DOHH2 (cell line): Measurements from ENCODE around the gene WWOX.

ENCODE experiments used
- H3F3A ChIP-seq: fragments of 200-600 bp; sonication (generic), shearing (Covaris generic); 2 replicates; pipeline ENCODE4 v1.6.0; 2016; ENCODE audit warnings: antibody characterized with exemption, mild to moderate bottlenecking; ENCODE audit not compliant: control insufficient read depth, insufficient read depth
- H3K27ac ChIP-seq: fragments of 200-600 bp; sonication (generic); 2 replicates; pipeline ENCODE4 v1.5.1; 2014; ENCODE audit warnings: low read depth, mild to moderate bottlenecking, low read length, moderate library complexity
- H3K27me3 ChIP-seq: fragments of 200-600 bp; sonication (generic); 2 replicates; pipeline ENCODE4 v1.6.1; 2014; ENCODE audit warnings: mild to moderate bottlenecking, low read length, mixed read lengths; ENCODE audit not compliant: control insufficient read depth
- H3K36me3 ChIP-seq: fragments of 200-600 bp; sonication (generic); 2 replicates; pipeline ENCODE4 v1.6.1; 2014; ENCODE audit warnings: mild to moderate bottlenecking, low read length, moderate library complexity, mixed read lengths; ENCODE audit not compliant: control insufficient read depth
- H3K4me1 ChIP-seq: fragments of 200-600 bp; sonication (generic); 2 replicates; pipeline ENCODE4 v1.6.1; 2014; ENCODE audit warnings: mild to moderate bottlenecking, low read length, mixed read lengths; ENCODE audit not compliant: control insufficient read depth
- H3K4me2 ChIP-seq: fragments of 200-600 bp; sonication (generic); 2 replicates; pipeline ENCODE4 v1.6.0; 2014; ENCODE audit warnings: mild to moderate bottlenecking, low read length, moderate library complexity
- H3K4me3 ChIP-seq: fragments of 200-600 bp; sonication (generic); 2 replicates; pipeline ENCODE4 v1.5.1; 2014; ENCODE audit warnings: mild to moderate bottlenecking, low read length, mixed read lengths
- H3K79me2 ChIP-seq: fragments of 200-600 bp; sonication (generic); 2 replicates; pipeline ENCODE4 v1.6.1; 2014; ENCODE audit warnings: mild to moderate bottlenecking, low read length, mixed read lengths; ENCODE audit not compliant: control insufficient read depth
- H3K9me2 ChIP-seq: fragments of 200-600 bp; sonication (generic); replicated peaks from 2 replicates; pipeline ENCODE4 v1.6.1; 2014; ENCODE audit warnings: mild to moderate bottlenecking, low read length, mixed read lengths; ENCODE audit not compliant: control insufficient read depth
- H3K9me3 ChIP-seq: fragments of 200-600 bp; sonication (generic); 2 replicates; pipeline ENCODE4 v1.6.1; 2014; ENCODE audit warnings: antibody characterized with exemption, low read length, mixed read lengths; ENCODE audit not compliant: control insufficient read depth, insufficient read depth
- H4K20me1 ChIP-seq: fragments of 200-600 bp; sonication (generic); 2 replicates; pipeline ENCODE4 v1.6.0; 2014; ENCODE audit warnings: low read depth, mild to moderate bottlenecking, antibody characterized with exemption, low read length, moderate library complexity; ENCODE audit not compliant: control insufficient read depth, insufficient read depth
- EZH2phosphoT487 ChIP-seq: fragments of 200-600 bp; sonication (generic); IDR thresholded peaks from 2 replicates; pipeline ENCODE4 v1.6.1; 2017; ENCODE audit warnings: borderline replicate concordance, mild to moderate bottlenecking, antibody characterized with exemption, low read length, moderate library complexity, mixed read lengths
- TF ChIP-seq, protein P1 (sequence below): fragments of 200-600 bp; sonication (generic); IDR thresholded peaks from one replicate; pipeline ENCODE4 v1.5.1; 2014; ENCODE audit warnings: antibody characterized with exemption, mild to moderate bottlenecking, low read depth, low read length; ENCODE audit not compliant: poor library complexity, severe bottlenecking

The WWOX gene

DNA sequence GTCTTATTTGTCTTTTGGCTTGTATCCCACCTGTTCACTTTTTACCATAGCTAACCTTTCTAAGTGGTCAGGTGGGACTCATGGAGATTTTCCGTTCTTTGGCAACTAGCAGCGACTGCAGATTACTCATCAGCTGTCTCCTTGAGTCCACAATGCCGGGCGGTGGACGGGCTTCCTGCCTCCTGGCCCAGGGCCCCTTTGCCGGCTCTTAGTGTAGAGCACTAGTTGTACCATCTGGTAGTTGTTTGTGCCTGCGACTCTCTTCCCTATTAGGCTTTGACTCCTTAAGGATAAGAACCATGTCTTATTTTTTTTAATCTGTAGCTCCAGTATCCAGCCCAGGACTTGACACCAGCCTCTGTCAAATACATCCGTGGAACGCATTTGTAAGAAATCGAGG lies 399.9 kb downstream of the WWOX start:
- Histone ChIP-seq H3K27me3 (no peaks in the 10 kb centered on the region), H3K79me2 (no peaks in the 10 kb centered on the region), H4K20me1 (peaks cover 5% of the 10 kb centered on the region; the same call in 1 of the 2 replicates)

DNA sequence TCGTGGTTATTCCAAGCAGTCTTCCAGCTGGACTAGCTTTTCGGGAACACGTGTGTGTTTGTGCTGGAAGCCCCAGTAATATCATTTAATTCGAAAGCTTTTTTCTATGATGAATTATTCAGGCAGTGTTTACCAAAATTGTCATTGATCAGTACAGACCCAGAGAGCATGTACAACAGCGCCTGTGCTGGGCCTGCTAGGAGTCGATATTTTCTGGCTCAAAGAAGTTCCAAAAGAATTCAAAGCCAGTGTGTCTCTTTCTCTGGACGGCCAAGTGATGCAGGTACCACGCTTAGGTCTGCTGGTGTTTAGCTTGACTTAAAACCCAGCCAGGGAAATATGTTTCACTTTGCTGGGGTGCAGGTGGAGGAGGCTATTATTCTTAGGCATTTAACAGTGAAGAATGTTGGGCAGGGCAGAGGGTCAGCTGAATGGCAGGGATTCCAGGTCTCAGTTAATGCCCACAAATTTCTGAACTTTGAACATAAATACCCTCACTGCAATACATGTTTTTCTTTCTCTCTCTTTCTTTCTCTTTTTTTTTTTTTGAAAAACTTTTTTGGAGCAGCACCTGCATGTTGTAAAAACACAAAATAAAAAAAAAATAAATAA lies 401.3 kb downstream of the WWOX start:
- H3F3A ChIP-seq, result no peaks in the 10 kb centered on the region
- no peaks in the 10 kb centered on the region for H3K4me1 ChIP-seq
- H3K9me2 ChIP-seq, result no peaks in the 10 kb centered on the region
- H3K4me3 ChIP-seq, result no peak overlapping the region
- peaks cover 5% of the 10 kb centered on the region; the same call in 1 of the 2 replicates for H4K20me1 ChIP-seq
- H3K27me3 ChIP-seq, result no peaks in the 10 kb centered on the region
- no peaks in the 10 kb centered on the region for H3K79me2 ChIP-seq
- H3K36me3 ChIP-seq, result no peaks in the 10 kb centered on the region
- H3K27ac ChIP-seq, result no peak overlapping the region
- H3K9me3 ChIP-seq, result no peaks in the 10 kb centered on the region
- TF ChIP-seq EZH2phosphoT487, result no peak
- TF ChIP-seq, protein P1, sequence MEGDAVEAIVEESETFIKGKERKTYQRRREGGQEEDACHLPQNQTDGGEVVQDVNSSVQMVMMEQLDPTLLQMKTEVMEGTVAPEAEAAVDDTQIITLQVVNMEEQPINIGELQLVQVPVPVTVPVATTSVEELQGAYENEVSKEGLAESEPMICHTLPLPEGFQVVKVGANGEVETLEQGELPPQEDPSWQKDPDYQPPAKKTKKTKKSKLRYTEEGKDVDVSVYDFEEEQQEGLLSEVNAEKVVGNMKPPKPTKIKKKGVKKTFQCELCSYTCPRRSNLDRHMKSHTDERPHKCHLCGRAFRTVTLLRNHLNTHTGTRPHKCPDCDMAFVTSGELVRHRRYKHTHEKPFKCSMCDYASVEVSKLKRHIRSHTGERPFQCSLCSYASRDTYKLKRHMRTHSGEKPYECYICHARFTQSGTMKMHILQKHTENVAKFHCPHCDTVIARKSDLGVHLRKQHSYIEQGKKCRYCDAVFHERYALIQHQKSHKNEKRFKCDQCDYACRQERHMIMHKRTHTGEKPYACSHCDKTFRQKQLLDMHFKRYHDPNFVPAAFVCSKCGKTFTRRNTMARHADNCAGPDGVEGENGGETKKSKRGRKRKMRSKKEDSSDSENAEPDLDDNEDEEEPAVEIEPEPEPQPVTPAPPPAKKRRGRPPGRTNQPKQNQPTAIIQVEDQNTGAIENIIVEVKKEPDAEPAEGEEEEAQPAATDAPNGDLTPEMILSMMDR, result no peak
- no peak overlapping the region for H3K4me2 ChIP-seq

More for the DNA sequence above, 399.9 kb downstream of the WWOX start:
- no peaks in the 10 kb centered on the region for H3F3A ChIP-seq
- H3K4me1 ChIP-seq, result no peaks in the 10 kb centered on the region
- H3K36me3 ChIP-seq, result no peaks in the 10 kb centered on the region
- no peak overlapping the region for H3K27ac ChIP-seq
- H3K4me2 ChIP-seq, result no peak overlapping the region
- TF ChIP-seq, protein P1, result no peak
- no peak for TF ChIP-seq EZH2phosphoT487
- H3K9me2 ChIP-seq, result no peaks in the 10 kb centered on the region
- no peaks in the 10 kb centered on the region for H3K9me3 ChIP-seq
- H3K4me3 ChIP-seq, result no peak overlapping the region

DNA sequence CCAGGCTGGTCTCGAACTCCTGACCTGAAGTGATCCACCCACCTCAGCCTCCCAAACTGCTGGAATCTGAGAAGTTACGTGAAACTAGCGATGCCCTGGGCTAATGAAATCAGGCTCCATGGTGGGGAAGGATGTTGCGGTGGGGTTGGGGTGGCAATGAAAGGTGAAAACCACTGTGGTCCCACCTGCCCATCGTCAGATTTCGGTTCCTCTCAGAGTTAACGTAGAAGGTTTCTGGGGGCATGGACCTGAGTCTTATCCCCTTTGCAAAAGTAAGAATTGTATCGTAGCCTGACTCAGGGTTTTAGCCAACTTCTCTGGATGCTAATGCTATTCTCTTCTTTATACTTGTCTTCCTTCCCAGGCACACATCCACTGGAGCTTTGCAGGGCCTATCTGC lies 402.3 kb downstream of the WWOX start:
- H3K79me2 ChIP-seq, result no peaks in the 10 kb centered on the region
- no peak overlapping the region for H3K27ac ChIP-seq
- no peaks in the 10 kb centered on the region for H3K27me3 ChIP-seq
- H3K4me2 ChIP-seq, result no peak overlapping the region
- TF ChIP-seq, protein P1, result no peak
- TF ChIP-seq EZH2phosphoT487, result no peak
- no peaks in the 10 kb centered on the region for H3K9me3 ChIP-seq
- no peak overlapping the region for H3K4me3 ChIP-seq
- peaks cover 5% of the 10 kb centered on the region; the same call in 1 of the 2 replicates for H4K20me1 ChIP-seq
- H3K9me2 ChIP-seq, result no peaks in the 10 kb centered on the region
- no peaks in the 10 kb centered on the region for H3K4me1 ChIP-seq
- no peaks in the 10 kb centered on the region for H3F3A ChIP-seq
- no peaks in the 10 kb centered on the region for H3K36me3 ChIP-seq
